Left renal pelvis (tissue), 4 donors: ENCODE data around the gene EHD1. TPM values are rescaled to one million over a fixed set of nuclear protein-coding genes. Genes with fewer than 3 reads are reported as not detected.
"Not testable (repeated sequence)": the region's sequence is repeated elsewhere in the genome, so short reads cannot be mapped to it uniquely, and the experiment has no call there.

Experiments
- DNase-seq, 4 donors: peaks; one replicate each; pipeline ENCODE4 v3.0.0-alpha.2; 2013; ENCODE audit warnings: low read depth in 4 of 4, low spot score in 3 of 4
- polyA plus RNA-seq, 4 donors: library from polyadenylated mRNA; unstranded; fragments of 120-200 nt; gene quantifications; one replicate each; pipeline ENCODE4 v1.2.1, GENCODE V29; 2013; ENCODE audit not compliant: insufficient read length in 4 of 4

The EHD1 gene
- polyA plus RNA-seq, 4 donors: 48.7 to 68.8 (median 58.5) TPM

DNA sequence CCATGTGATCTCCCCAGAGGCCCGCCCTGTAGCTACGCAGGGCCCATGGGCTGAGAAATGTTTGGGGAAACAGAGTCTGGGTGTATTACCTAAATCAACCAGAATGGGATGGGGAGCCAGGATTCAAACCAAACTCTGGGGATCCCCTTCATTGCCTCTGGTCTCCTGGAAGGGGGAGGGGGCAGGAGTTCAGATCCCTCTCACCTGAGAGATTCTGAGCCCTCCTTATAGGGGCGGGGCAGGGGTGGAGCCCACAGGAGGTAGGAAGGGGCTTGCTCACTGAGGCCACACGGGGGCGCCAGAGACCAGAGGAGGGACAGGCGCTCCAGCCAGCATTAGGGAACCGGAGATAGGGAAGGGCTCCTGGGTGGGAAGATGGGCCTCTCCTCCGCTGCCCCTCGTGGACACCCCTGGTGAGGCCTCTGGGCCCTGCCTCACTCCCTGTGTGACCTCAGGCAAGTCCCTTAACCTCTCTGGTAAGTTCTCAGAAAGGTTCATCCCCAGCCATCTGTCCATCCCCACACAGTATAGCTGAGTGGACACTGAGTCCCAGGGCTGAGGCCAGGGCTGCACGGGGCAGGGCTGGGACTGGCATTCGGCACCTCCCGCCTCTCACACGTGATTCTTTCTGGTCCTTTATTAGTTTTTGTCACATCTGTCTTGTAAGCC is 31.3 kb downstream of the EHD1 start:
- DNase-seq: peak; percentile 68 to 80 (median 78)

DNA sequence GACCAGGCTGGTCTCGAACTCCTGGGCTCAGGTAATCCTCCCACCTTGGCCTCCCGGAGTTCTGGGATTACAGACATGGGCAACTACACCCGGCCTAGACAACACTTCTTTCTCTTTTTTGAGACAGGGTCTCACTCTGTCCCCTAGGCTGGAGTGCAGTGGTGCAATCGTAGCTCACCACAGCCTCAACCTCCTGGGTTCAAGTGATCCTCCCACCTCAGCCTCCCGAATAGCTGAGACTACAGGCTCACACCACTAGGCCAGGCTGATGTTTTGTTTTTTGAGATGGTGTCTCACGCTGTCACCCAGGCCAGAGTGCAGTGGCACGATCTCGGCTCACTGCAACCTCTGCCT is 32.7 kb downstream of the EHD1 start:
- not testable (repeated sequence) for DNase-seq

DNA sequence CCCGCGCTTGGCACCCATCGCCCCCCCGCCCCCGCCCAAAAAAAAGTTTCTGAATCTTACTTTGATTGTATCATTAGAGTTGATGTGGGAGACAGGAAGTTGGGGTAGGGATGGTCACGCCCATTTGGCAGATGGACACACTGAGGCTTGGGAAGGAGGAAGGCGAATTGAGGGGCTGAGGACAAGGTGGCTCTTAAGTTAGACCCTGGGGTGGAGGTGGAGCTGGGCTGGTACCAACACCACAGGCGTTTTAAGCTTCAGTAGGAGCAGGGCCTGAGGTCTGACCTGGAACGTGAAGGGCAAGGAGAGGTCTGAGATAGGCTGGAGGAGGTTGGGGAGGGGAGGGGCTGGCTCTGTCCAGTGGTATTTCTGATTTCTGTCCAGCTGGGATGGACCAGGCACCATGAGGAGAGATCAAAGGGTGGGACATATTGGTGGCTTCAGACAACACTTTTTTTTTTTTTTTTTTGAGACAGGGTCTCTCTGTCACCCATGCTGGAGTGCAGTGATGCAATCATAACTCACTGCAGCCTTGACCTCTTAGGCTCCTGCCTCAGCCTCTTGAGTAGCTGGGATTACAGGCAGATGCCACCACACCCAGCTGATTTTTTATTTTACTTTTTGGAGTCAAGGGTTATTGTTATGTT is 33.2 kb downstream of the EHD1 start:
- no peak for DNase-seq

DNA sequence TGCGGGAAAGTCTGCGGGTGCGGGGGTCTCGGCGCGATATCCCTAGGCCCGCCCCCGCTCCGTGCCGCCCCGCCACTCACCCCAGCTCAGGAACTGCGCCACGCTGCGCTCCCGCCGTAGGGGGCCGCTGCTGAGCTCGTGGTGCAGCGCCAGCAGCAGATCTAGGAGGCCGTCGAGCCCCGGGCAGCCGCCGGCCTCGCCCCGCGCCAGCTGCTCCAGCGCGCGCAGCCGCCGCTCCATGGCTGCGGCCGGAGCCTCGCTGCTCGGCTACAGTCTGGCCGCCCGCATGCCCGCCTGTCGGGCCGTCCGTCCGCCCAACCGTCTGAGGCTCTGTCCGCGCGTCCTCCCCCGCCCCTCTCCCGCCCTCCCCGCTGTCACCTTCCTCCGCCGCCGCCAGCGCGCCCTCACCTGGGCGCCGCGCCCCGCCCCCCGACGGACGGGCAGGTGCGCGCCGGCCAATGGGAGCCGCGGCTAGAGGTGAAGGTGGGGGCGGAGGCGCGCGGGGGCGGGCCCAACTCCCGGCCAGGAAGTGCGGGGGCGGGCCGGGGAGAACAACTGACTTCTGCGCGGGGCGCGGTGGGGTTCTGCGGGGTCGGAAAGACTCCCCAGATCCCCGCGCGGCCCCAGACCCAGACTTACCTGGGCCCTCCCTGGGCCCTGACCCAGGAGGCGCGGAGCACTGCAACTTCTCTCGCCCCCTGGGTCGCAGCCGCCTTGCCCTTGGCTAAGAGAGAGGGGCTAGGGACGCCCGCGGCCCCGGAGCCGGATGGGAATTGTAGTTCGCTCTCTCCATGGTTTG is 33.9 kb downstream of the EHD1 start, which contains the start of gene CDC42BPG:
Gene CDC42BPG, minus strand, starts transcription at position 324 of the 799 bp plus-strand sequence. Its CDS starts 84 bp downstream, at position 240.
- peak in 2 of 4 donors; percentile 40 to 57 for DNase-seq

DNA sequence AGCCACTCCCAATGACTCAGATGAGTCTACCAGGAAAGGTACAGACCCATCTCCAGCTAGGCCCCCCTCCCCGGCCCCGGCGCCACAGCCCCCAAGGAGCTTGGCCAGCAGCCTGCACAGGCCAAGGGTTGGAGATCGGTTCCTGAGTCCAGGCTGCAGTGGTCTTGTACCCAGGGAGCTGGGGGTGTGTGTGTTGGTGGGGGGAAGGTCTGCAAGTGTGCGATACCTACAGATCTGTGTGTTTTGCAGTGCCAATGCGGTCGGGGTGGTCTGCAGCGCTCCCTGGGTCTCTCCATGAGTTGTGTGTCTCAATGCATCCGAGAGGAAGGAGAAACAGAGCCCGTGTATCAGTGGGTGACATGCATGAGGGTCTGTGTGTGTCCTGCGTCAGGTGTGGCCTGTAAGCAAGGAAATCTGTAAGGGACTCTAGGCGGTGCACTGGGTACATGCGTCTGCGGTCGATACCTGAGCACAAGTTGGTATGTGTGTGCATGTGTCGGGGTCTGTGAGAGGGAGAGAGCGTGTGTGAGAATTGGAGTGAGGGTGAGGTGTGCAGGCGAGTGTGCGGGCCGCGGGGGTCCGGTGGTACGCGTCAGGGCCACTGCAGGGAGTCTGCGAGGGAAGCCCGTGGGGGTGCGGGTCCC is 34.6 kb downstream of the EHD1 start:
- DNase-seq: no peak

DNA sequence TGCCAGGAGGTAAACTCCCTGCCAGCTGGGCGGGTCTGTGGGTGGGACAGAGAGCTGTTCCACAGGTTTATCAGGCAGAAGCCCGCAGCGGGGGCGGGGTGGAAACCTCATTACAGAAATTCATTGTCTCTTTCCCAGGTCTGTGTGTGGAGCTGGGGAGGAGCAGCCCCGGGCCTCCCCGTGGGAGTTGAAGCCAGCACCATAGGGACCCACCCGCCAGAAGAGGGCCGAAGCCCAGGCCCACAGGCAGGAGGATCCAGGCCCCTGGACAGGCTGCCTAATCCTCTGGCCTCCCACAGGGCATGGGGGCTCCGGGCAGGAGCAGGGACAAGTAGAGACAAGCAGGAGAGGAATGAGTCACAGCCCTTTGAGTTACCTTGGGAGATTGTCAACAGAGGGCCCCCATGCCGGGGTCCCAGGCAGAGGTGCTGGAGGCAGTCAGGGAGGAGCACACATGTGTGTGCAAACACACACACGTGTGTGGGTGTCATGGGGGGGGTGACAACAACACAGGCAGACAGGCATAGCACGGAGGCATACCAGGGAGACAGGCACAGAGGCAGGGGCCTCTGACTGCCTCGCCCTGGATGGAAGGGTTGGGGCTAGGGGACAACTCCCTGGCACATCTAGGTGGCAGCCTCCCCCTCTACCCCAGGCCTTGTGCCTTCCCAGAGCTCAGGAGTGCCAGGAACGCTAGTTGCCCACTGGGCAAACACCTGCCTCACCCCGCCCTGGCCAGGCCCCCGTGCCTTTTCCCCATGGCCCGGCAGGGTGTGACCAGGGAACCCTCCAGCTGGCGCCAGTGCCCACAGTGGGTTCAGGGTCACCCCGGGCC is 35.4 kb downstream of the EHD1 start:
- DNase-seq: no peak

DNA sequence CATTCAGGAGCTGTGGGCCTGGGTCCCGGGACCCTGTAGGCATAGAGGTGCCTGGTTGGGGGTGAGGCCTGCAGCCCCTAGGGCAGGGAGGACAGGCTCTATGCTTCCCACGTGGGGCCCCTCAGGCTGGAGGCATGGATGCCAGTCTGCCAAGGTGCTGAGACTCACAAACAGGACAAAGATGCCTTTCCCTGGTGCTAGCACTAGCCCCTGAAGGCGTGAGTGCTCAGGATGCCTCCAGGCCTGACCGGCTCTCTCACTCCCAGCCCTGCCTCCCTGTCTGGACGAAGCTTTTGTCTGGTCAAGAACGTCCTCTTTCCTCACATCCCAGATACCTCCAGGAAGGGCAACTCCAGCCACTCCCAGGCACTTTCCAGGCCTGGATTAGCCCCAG is 36.1 kb downstream of the EHD1 start:
- DNase-seq: no peak

DNA sequence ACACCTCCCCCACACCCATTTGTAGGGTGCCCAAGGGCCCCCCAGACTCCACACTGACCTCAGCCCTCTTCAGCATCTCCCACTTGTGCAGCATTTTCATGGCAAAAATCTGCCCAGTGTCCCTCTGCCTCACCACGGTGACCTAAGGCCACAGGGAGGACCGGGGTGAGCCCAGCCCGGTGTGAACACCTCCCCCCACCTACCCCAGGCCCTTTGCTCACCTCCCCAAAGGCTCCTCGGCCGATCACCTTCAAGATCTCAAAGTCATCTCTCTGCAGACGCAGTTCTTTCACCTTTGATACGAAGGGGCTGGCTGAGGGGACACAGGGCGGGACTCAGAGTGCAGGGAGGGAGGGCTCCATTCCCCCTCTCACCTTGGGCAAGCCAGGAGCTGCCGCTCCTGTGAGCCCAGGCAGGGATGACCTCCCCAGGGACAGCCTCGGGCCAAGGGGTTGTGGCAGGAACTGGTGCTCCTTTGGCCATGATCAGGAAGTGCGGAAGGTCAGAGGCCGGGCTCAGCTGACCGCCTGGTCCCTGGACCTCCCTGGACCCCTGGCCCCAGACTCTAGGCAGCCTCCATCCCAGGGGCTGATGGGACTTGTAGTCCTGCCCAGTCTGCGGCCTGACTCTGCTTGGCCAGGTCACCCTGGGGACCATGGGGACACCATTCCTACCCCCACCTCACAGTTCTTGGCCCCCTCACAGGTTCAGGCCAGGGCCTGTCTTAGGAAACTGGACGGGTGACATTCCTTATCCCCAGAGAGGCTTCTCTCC is 36.6 kb downstream of the EHD1 start:
- DNase-seq: no peak

DNA sequence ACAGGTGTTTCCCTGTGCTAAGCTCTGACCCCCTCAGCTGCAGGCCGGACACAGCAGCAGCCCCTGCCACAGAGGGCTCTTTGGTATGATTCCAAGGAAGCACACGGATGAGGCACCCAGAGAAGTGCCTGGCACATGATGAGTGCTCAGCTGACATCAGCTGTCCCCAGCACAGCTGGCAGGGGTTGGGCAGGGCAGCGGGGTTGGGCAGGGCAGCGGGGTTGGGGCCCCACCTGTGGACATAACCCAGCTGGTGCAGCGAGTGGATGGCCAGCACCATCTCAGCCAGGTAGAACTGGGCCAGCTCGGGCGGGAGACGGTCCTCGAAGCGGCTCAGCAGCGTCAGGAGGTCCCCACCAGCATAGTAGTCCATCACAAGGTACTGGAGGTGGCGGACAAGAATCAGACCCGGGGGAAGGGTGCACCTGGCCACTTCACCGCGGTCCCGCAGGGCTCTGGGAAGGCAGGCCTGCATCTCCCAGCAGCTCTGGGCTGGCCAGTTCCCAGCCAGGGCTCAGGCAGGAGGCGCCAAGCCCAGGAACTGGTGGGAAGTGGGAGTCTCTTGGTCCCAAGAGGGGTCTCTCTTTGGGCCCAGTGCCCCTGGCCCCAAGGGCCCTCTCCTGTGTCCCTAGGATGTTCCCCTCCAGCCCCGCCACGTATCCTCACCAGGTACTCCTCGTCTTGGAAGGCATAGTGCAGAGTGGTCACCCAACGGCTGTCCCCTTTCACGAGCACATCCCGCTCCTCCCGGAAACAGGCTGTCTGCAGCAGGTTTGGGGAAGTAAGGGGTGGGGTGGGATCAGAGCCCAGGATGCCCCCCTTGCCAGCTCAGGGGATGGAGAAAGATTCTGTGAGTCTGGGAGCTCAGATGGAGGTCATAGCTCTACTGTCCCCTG is 38.3 kb downstream of the EHD1 start:
- no peak for DNase-seq

DNA sequence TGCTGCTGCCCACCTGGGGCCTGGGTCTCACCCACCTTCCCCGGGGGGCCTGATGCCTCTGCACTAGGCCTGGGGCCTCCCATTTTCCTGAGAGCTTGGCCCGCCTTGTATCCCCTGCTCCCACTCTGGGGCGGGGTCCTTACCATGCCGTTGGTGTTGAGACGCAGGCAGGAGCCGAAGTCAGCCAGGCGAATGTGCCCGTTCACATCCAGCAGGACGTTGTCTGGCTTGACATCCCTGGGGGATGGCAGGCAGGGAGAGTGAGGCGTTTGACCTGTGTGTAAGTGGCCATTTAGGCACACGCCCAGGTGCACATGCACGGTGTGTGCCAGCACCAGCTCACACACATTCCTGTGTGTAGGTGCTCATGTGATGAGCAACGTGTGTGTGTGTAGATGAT is 39.1 kb downstream of the EHD1 start:
- no peak for DNase-seq

DNA sequence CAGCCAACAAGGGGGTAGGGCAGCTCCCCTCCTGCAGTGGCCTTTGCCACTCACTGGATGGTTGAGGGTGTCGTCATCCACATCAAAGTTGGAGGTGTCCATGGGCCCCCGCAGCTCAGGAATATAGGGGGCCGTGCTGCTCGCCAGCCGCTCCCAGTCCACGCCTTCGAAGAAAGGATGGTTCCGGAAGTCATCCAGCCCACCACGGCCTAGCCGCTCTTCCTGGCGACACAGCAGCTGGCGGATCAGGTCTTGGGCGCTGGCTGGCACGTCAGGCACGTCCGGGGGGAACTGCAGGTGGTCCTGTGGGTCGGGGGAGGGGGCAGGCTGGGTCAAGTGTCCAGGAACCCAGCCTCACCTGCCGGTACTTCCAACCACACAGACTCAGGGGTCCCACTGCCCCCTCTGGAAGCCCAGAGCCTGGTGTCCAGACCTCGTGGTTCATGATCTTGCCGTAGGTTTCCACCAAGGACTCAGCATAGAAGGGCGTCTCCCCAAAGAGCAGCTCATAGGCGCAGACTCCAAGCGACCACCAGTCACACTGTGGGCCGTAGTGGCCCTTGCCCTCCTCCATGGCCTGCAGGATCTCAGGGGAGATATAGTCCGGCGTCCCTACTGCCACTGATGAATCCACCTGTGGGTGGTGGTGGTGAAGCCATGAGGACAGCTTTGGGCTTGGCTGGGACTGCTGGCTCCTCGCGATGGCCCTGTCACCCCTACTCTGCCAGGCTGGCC is 39.7 kb downstream of the EHD1 start:
- DNase-seq: no peak

DNA sequence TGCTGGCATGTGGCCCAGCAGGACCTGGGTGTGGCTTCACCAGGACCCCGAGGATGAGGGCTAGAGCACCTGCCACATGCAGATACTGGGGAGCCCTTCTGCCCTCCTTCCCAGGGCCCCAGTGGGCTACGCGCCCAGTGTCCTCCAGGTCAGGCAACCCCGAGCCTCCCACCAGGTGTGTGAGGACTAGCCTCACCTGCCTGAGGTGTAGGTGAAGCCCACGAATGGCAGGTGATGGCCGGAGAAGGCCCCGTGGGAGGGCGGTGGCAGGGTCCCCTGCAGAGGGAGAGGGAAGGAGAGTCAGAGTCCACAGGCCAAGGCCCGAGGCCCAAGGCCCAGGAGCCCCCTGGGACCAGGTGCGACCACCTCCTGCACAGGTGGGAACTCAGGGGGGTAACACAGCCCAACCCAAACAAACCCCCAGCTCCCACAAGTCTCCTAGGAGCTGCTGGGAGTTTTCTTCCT is 40.5 kb downstream of the EHD1 start:
- no peak for DNase-seq

DNA sequence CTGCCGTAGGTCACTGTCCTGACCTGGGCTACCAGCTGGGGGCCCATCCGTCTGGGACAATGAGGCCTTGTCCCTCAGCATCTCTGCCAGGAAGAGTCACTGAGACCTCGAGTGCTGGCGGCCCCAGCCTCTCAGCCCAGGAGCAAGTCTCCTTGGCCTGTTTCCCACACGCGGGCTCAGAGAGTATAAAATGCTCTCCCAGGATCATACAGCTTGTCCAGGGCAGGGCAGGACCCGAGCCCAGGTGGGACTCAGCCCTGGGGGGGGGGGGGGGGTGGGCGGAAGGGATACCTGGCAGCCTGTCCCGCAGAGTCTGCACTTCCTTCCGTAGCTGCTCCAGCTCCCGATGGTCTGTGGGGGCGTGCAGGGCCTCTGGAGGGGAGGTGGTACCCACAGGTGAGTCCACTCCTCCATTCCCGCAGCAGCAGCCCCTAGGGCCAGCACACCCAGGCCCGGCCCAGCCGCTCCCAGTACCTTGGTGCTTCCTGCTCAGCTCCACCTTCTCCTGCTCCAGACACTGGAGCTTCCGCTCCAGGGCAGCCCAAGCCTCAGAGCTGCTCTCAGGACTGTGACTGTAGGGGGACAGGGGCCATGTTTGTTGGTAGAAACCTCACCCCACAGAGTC is 41.9 kb downstream of the EHD1 start:
- DNase-seq: no peak

DNA sequence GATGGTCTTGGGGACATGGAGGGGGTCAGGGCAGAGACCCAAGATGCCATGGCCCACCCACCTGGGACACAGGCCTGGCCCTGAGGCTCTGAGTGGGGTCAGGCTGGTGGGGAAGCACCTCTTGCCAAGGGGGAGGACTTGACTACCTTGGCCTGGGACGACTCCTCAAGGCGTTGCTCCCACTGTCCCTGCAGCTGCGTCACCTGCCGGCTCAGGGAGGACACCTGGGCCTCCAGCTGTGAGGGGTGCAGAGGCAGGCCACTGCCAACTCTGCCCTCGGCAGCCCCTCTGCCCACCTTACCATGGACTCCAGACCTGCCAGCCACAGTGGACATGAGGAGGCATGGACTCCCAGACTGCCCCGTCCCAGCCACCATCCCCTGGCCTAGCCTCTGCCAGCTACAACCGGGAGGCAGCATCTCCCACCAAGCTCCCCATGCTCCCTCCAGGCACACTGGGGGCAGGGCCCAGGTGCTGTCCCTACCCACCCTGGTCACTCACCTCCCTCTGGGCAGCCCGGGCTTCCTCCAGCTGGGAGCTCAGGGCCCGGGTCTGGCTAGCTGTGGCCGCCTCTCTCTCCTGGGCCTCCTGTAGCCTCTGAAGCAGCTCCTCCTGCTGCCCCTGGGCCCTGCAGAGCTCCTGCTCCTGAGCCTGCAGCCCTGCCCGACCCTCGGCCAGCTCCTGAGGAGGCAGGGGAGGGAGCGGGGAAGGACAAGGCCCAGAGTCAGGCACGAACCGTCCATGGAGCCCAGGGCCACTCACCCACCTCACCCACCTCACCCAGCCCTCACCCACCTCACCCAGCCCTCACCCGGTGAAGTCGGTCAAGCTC is 42.6 kb downstream of the EHD1 start:
- DNase-seq: no peak

DNA sequence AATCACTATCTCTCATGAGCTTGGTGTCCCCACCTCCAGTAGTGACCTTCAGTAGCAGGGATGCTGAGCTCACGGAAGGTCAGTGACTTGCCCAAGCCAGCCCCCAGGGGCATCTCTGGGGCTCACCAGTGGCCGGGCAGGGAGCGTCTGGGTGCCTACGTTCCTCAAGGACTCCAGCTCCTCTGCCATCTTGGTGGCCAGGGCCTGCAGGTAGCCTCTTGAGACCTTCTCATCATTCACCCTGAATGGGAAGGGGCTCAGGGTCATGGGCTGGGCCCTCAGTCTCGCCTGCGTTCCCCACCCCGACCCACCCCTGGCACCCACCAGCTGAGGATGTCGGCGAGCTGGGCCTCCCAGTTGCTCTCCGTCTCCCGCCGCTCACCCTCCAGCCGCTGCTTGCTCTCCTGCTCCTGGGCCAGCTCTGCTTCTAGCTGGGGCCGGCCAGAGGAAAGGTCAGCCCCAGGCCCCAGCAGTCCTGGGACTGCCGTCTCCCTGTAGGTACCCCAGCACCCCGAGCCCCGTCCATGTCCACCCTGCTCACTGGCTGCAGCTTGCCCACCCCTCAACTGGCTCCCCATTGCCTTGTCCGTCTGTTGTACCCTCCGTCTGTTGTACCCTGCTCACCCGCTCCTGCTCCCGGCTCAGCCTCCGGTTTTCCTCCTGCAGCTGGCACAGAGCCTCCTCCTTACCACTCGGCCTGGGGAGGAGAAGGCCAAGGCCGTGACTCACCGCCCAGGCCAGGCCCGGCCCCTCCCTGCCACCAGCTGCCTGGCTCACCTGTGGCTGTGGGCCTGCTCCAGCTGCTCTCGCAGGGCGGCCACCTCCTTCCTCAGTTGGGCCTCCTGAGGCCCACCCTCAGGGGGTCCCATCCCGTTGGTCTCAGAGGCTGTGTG is 43.5 kb downstream of the EHD1 start:
- DNase-seq: no peak
